ENCODE data around the gene C6orf132.
"Not testable (repeated sequence)": the region's sequence is repeated elsewhere in the genome, so short reads cannot be mapped to it uniquely, and the experiment has no call there.

The C6orf132 gene

DNA sequence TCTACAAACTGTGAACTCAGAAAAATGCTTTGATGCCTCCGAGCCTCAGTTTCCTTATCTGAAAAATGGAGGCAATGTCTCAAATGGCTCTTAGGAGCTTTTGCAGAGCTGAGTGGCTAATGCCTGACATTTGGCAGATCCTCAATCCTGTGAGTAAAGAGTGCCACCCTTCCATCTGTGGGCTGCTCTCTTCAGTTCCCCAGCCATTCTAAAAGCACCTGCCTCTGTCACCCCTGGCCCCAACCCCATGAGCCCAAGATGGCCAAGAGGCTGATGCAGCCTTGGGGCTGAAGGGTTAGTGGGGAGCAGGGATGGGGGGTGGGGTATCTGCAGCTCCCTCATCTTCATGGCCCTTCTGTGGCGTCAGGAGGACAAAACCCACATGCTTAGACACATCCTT lies 16.2 kb upstream of the C6orf132 start:
- no peak for DNase-seq

DNA sequence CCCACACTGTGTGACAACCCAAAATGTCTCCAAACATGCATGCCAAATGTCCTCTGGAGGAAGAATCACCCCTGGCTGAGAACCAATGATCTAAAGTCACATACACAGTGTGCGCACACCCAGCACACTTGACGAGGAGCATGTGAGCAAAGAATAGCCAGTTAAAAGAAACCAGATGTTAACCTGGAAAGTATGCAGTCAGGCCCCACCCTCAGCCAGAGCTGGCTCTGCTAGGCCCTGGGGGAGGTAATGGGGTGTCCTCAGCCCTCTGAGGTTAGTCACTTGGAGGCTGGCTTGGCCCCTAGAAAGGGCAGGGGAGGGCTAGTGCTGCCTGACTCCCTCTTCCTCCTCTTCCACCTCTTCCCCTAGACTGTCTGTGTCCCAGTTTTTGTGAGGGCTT lies 15.6 kb upstream of the C6orf132 start:
- no peak for DNase-seq

DNA sequence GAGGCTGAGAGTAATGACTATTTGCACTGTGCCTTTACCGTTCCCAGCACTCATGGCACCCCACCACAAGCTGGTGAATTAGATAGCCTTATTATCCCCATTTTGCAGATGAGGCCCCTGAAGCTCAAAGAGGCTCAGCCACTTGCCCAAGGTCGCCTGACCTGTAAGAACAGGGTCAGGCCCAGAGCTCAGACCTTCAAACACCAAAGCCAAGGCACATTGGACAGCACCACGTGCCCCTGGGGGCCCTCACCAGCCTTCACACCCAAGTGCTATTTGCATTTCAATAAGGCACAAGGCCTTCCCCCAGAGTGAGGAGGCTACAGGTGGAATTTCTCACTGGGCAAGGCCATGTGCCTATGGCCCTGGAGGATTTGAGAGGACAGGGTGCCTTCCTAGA lies 14.2 kb upstream of the C6orf132 start:
- DNase-seq = no peak

DNA sequence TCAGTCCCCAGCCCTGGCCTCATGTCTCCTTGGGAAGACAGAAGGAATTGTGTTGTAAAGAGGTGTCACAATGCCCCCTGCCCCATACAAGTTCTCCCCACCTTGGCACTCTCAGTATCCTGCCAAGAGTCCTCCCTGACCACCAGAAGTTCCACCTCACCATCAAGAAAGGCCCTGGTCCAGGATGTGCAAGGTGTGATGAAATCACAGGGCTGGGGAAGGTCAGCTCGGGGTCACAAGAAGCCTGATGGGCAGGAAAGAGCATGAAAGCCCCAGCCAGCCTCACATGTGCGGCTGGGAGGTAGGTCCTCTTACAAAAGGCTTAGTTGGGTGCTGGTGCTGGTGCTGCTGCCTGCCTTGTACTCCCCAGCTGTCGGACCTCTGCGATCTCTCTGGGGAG lies 12.9 kb upstream of the C6orf132 start:
- DNase-seq = no peak

DNA sequence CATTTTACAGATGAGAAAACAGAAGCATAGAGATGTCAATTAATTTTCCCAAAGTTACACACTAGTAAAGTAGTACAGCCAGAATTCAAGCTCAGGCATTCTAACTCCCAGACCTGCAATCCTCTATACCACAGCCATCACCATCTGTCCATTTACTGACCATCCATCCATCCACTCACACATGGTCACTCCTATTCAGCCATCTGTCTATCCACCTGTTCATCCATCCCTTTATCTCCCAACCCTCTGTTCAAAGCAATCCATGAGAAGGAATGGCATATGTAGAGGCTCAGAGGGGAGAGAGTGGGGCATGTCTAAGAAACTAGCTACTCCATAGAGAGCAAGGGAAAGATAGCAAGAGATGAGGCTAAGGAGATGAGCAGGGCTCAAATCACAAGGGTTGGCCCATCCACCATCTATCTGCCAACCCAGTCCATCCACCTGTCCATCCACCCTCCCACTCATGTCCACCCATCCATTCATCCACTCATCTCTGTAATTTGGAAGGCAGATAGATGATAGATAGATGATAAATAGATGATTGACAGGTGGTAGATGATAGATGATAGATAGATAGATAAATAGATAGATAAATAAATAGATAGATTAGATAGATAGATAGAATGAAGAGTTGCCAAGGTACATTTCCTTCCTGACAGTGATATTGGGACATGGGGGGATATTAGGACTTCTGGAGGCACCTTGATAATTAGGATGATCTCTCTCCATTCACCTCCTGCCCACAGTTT lies 12.2 kb upstream of the C6orf132 start:
- no peak for DNase-seq

DNA sequence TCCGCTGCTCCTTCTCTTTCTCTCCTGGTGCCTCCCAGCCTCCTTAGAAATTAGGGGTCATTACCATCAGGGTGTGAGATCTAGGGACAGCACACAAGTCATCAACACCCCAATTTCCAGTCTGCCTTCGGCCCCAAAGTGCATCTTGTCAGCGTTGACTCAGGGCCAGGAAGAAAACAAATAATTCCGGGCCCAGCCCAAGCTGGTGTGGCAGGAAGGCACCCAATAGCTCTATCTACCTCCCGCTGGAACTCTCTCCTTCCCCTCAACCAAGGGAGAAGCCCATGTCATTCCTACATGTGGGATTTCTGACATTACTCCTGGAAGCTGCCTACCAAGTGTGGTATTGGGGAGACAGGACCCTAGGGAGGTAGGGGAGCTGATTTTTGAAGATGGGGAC lies 11.5 kb upstream of the C6orf132 start:
- no peak for DNase-seq

DNA sequence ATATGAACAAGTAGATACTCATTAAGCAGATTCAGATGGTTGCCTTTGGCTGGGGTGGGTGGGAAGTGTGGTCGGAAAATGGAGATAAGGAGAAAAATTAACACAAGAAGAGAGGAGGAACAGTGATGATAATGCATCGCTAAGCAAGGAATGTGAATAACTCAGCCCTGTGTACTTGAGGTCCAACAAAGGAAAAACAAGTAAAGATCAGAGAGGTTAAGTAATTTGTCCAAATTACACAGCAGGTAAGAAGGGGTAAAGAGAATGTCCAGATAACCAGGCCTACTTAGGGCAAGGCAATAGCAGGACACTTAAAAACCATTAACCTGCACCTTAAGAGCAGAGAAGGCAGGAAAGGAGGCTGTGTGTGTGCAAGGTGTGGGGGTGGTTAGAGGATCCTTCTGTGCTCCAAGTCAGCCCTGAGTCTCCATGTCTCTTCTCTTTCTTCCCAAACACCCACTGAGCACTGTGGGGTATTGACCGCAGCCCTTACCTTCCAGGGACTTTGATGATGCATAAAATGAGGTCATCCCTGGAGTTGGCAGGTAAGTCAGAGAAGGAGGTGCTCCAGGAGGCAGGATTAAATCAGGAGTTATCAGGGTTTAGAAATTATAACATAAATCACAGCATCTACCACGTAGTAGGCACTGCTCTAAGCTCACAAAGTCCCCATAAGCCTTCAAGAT lies 10.3 kb upstream of the C6orf132 start:
- not testable (repeated sequence) for DNase-seq

DNA sequence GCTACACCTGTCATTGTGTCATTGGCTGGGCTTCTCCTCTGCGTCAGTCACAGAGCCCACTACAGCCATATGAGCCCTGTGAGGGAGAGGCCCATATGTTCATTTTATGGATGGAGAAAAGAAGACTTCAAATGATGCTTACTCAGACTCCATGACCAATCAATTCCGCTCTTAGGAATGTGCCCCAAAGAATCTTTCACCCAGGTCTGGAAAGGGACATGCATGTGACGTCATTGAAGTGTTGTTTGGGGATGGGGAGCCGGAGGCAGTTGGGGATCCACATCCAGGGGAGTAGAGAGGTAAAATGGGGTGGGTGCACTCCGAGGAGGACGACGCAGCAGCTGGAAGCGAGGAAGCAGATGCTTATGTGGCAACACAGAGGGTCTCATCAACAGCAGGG lies 9.6 kb upstream of the C6orf132 start:
- no peak for DNase-seq

DNA sequence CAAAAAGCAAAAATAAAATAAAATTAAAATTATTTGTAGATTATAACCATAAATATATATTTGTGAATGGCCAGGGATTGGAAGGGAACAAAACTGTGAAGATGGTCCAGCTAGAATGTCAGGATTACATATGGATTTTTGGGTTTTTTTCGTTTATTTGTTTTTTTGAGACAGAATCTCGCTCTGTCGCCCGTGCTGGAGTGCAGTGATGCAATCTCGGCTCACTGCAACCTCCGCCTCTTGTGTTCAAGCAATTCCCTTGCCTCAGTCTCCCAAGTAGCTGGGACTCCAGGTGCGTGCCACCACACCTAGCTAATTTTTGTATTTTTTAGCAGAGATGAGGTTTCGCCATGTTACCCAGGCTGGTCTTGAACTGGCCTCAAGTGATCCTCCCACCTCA lies 7.8 kb upstream of the C6orf132 start:
- DNase-seq = no peak

DNA sequence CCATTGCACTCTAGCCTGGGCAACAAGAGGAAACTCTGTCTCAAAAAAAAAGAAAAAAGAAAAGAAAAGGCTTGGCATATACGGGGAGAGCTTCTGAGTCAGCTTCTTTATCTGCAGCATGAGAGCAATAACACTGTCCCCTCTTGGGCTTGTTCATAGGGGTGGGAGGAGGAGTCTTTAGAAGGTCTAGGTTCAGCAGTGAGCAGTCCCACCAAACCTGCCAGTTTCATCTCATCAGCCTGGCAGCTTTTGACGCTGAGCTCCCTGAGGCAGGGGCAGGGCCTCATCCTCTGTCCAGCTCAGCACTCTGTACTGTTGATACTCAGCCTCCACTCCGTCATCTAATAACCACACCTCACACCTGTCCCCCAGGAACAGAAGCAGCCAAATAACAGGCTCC lies 5.6 kb upstream of the C6orf132 start:
- DNase-seq = no peak

DNA sequence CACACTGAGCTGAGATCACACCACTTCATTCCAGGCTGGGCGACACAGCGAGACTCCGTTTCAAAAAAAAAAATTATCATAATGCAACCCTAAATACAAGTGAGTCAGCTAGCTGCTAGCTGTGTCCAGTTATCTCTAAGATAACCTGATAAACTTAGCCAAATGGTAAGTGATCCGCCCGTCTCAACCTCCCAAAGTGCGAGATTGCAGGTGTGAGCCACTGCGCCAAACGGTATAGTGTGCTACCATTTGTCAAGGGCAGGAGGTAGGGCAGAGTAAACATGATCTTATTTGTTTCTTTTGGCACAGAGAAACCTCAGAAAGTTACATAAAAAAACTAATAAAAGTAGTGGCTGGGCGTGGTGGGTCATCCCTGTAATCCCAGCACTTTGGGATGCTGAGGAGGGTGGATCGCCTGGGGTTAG lies 4.7 kb upstream of the C6orf132 start:
- DNase-seq = no peak

DNA sequence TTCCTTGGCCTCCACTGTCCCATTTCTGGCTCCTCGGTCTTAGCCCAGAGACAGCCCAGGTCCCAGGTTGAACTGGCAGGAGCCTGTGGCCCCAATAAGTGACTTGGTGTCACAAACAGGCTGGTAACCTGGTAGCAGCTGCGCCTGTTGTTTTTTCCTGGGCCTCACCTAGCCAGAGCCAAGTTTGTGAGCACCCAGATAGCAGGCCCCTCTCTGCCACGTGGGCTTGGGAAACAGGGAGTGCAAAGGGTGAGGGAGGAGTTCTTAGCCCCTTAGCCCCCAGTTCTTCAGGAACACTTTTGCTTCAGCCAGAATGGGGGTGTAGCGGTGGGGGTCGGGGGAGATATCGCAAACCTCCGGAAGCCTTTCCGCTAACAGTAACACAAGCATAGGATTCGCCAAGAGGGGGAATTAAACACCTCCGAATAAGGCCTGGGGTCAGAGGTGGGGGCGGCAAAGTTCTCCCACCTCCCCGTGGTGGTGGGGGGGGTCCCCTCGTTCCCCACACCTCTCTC lies 760 bp downstream of the C6orf132 start:
- no peak for DNase-seq

DNA sequence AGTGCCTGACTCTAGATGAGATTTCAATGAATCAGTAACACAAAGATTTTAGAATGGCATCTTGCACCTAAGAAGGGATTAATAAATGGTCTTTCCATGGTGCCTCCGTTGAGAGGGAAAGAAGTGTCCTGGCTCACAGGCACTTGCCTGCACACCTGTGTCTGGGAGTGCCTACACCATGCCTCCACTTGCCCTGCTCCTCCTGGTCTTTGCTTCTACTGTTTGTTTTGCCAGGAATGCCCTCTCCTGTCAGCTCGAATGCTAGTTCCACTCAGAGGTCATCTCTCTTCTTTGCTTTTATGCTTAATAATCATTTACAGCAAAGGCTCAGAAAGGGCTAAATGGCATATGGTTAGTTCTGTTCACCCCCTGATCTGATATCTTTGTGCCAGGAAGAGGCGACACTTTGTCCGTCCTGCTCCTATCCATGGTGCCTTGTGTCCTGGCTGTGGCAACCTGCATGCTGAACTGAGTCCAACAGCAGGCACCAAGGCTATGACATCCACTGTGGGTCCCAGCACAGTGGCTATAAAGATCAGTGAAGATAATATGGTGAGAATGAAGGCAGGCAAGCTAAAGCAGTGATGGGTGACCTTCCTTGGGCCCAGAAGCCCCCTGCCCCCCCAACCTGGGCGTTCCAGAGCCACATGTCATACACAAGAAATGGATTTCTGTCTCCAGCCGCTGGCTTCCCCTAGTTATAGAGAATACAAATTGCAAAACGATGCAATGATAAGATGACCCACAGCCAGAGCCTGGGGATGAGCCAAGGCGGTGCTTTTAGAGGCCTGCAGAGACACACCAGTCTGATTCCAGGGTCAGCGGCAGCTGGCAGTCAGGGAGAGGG lies 1.4 kb downstream of the C6orf132 start:
- no peak for DNase-seq

DNA sequence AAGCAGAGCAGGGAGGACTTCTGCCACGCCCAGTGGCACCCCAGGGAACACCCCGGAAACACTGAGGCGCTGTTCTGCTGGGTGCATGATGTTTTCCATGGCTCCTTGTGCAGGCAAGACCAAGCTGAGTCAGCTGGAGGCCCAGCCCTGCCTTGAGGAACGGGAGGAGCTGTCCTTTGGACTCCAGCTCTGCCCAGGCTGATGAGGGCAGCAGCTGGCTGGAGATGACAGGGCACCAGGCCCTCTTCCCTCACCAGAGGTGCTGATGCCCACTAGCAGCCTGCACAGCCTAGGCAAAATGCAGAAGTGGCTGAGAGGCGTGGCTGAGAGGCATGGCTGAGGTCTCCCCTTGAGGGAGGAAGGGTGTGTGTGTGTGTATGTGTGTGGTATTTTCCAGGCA lies 2.4 kb downstream of the C6orf132 start:
- no peak for DNase-seq

DNA sequence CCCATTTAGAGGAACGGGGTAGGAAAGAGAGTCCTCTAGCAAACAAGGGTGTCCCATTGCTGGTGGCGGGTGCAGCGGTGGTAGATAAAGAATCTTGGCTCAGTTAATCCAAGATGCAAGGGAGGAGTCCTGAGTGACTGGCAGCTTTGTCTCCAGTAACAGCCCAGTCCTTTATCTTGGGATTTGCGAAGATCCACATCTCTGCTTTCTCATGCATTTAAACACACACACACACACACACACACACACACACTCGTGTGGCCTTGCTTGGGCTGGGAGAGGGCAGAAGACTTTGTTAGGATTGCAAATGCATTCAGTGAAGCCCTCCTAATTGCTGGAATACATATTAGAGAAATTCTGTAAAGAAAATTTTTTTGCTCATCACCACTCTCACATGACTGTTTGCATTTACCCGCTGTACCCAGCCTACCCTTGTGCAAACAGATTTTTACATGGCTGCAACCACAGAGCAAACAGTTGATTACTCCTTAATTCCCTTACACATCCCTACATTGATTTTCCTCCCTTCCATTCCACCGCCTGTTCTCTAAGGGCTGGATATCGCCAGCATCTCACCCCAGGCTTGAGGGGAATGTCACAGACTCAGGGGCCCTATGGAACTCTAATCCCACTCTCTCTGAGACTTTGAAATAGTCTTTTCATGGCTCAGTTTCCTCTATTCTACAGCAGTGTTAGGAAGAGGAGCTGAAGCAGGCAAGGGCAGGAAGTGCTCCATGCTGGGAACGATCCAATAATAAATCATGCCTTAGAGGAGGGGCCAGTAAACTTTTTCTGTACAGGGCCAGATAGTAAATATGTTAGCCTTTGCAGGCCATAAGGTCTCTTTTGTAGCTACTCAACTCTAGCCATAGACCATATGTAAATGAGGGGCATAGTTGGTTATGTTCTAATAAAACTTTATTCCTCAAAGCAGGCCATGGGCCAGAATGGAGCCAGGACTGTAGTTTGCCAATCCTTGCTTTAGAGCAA lies 3.5 kb downstream of the C6orf132 start:
- no peak for DNase-seq

DNA sequence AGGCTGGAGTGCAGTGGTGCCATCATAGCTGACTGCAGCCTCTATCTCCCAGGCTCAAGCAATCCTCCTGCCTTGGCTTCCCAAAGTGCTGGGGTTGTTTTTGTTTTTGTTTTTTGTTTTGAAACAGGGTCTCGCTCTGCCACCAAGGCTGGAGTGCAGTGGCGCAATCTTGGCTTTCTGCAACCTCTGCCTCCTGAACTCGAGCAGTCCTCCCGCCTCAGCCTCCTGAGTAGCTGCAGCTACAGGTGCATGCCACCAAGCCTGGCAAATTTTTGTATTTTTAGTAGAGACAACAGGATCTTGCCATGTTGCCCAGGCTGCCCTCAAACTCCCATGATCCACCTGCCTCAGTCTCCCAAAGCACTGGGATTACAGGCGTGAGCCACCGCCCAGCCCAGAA lies 4.2 kb downstream of the C6orf132 start:
- no peak for DNase-seq

DNA sequence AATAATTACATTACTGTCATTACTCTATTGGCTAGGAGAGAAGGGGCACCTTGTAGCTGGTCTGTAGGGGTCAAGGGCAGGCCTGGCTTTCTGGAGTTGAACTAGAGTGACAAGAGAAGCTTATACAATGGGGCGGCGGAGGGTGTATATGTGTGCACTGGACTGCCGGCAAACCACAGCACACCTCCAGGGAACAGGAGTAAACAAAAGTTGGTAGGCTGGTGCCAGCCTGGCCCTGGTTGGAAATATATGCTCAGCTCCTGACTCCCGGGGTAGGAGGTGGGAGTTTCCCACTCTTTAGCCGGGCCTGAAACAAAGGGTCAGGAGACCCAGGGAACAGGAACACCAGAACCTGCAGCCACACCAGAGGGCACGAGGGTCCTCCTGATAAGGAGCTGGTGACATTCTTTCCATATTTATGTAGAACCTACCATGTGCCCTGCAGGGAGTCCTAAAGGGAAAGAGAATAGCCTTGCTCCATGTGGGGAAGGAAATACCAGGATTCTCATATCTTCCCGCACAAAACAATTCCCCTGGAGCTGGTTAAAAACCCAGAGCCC lies 5.1 kb downstream of the C6orf132 start:
- DNase-seq = no peak

DNA sequence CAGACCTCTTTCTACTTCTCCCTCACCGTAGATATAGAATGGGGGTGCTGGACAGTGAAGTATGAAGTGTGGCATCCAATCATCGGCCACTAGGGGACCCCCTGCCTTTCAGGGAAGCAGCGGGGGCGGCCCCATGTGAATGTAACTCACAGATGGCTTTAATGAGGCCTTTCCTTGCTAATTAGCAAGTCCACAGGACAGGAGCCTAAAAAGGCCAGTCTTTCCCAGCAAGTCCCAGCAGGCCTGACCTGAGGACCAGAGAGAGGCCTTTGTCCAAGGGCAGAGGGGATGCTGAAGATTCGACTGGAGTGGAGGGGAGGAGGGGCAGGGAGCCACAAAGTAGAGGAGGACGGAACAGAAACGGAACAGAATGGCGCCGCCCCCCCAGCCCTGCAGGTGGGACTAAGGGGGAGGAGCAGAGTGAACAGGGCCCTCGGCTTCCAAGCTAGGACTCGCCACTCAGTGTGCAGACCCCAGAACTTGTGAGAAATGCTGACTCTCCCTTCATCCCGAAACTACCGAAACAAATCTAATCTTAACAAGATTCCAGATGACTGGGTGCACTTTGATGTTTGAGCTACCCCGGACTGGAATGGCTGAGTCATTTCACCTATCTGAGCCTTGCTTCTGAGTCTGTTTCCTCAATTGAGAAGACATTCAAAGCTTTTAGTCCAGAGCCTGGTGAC lies 5.8 kb downstream of the C6orf132 start:
- no peak for DNase-seq

DNA sequence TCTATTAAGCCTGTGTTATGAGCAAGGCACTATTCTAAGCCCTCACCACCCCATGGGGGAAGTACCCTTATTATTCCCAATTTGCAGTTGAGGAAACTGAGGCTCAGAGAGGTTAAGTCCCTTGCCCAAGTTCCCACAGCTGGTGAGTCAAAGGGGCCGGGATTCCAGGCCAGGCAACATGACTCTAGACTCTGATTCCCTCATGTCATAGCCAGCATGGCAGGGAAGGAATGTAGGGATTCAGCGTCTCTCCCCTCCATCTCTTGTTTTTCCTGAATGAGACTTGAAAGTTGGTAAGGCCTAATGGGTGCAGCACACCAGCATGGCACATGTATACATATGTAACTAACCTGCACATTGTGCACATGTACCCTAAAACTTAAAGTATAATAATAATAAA lies 6.7 kb downstream of the C6orf132 start:
- no peak for DNase-seq

DNA sequence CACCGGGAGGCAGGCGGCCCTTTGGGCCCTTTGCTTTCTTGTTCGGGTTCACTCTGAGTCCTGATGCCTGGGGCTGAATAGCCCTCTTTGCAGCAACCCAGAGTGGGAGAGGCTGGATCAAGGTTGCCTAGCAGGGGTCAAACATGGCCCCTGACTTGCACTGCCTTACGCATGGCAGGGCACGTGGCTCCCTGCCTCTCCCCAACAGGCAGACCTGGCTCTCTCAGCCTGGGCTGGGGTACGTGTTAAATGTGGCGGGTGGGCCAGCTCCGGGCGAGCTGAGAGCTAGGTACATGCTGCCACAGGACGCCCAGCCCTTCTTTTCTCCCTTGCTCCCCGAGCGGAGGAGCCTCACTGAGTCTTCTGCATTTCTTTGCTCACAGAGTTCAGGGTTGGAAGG lies 7.3 kb downstream of the C6orf132 start:
- no peak for DNase-seq

DNA sequence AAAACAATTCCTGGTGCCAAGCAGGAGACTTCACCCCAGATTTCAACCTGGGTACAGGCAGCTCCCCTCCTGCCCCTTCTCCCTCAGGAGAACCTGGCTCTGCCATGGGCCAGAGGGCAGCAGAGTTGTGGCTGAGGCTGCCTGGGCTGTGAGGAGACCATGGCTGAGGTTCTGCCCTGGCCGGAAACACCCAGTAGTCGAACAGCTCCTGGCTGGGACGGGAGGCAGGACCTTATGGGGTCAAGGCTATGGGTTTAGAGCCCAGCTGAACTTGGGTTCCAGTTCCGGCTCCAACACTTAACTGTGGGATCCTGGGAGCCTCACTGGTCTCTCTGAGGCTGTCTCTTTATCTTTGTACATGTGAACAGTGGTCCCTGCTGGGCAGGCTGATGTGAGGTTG lies 8.5 kb downstream of the C6orf132 start:
- no peak for DNase-seq
